Stromal cell of bone marrow (primary cell): ENCODE measurements around the gene FBXO8.

Experiments used
- DNase-seq: peaks from one replicate; pipeline ENCODE4 v3.0.0-alpha.2; 2012; ENCODE audit warnings: low read depth

The FBXO8 gene

DNA sequence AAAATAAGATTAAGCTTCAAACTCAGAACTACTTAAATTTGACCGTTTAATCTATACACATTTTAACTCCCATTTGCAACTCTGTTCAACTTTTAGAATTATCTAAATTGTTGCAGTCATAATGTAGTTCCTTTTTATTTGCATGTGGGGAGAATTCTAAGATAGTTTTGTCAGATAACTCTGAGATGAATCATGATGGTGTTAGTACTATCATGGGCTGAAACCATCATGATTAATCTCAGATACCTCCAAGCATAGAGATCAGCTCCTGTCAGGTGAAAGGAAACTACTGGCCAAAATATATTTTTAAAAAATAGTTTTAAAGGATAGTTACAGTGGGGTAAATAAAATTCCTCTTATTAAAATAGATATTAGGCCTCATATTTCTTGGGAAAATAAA is 39.0 kb downstream of the FBXO8 start:
- DNase-seq, result no peak

DNA sequence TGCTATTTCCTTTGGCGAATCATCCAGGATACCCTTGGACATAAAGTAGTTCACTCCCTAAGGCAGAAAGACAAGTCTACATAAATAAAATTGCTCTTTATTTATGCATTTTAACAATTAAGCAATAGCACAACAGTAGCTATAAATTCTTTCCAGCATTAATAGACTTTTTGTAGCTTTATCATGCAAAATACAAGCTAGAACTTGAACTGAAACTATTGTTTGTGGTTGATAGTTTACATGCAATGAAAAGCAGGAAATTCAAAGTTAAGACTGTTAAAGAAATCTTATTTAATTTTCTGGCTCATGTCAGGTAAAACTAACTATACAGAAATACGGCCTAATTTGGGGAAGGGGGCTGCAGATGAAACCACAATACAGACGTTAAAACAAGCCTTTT is 42.3 kb downstream of the FBXO8 start:
- no peak for DNase-seq

DNA sequence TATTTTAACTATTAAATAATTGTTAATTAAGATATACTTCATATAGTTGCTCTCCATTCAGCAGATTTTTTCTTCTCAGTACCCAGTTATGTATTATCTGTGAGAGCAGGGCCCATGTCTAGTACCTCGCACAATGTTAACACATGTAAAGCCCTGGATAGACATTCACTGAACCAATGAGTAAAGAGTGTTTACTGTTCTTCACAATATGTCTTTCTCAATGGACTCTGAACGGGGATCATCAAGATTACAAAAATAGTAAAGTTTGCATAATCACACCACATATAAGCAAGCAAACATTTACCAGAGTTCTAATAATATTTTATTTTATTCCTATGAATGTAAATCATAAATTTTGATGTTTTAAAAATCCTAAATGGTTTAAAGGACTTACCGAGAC is 47.1 kb downstream of the FBXO8 start:
- no peak for DNase-seq

DNA sequence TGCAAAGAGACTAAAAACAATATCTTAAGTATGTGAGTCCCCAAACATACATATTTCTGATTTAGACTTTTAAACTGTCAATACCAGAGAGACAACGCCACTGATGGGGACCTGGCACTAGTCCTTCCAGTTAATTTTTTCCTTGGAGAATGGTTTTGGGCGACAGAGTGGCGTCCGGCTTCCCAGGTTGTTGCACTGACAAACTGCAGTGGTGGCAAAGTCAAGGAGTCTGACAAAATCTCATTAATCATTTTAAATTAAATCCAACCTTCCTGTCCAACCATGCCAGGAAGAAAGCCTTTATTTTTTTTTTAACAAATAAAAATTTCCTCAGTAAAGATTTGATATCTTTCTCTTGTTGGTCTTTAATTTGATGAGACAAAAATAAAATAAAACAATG is 52.8 kb downstream of the FBXO8 start:
- no peak for DNase-seq

DNA sequence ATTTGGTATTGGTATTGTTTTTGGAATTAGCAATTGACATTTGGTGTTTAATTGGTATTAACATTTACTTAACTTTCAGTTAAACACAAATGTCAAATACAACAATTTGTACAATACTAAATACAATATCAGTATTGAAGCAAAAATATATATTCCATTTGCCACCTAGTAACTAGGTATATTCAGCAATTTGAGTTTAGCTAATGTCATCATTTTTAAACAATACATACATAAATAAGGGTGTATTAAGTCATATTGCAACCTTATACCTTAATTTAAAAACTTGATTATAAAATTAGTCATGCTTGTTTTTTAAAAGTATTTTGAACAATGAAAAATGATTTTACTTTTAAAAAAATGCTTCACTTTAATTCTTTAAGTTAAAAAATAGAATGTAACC is 53.3 kb downstream of the FBXO8 start:
- DNase-seq, result no peak

DNA sequence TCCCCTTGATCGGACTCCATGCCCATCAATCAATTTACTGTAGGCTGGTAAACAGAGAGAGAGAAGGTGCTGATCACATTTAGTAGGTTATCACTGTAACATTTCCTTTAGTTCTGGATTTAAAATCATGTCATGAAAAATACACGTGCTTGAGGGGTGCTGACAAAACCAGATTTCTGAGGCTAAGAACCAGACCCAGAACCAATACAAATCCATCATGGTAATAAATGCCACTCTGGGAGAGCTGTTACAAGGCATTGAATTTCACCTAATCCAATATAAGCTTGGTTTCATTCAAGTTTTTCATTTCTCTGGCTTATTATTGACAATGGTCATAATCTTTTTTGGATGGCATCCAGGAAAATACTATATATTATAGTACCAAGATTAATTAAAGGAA is 54.5 kb downstream of the FBXO8 start:
- DNase-seq, result no peak

DNA sequence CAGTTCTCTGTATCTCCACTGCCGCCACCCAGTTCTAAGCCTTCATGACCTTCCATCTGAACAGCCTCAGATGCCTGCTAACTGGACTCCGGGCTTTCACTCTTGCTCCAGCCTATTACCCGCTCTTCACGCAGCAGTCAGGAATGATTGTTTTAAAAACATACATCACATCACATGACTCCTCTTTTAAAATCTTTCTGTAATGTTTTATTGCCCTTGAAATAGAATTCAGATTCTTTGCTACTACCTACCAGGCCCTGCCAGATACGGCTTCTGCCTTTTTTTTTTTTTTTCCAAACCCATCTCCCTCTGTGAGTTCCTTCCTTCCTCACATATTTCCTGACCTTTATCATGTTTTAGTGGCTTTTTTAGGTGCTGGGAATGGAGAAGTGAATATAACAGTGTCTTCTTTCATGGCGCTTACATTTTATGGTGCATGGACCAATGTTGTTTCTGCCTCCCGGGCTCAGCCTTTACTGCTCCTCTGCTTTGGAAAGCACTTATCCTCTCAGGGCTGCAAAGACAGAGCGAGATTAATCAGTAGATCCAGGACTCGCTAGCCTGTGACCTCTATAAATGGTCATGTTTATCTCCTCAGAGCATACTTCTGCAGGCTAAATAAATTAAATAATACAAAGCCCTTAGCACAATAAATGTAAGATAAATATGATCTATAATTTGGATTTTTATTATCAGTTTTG is 58.0 kb downstream of the FBXO8 start:
- no peak for DNase-seq

DNA sequence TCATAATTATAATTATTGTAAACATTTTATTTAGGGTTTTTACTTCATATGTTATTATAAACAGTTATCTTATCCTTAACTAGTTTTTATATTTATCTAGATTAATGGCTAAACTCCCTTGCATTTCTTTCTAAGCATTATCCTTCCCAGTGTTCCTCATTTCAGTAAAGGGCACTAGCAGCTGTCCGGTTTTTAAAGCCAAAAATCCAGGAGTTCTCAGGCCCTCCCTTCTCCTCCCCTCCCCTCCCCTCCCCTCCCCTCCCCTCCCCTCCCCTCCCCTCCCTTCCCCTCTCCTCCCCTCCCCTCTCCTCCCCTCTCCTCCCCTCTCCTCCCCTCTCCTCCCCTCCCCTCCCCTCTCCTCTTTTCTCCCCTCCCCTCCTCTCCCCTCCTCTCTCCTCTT is 58.9 kb downstream of the FBXO8 start:
- DNase-seq, result no peak

DNA sequence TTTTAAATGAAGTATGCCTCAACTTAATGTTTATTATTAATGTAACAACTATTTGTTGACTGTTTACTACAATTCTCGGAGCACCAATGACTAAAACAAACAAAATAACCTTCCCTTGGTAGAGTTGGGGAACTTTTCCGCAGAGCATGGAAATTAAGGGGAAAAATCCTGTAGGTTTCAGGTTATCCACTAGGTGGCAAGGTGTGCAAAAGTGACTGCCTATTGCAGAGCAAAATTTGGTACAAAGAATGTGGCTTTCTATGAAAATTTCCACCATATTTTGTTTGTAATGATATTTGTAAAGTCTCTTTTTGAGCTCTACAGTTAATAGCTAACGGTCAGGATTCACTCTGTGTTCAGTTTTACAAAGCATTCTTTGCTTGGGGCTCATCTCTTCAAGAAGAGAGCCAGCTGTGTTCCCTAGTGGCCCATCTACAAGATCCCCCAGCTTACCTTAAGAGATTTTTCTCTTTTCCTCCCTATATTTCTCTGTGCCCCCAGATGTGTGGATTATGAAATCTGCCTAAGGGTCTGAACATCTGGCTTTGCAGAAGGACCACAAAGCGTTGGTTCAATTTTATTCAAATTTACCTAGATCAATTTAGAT is 61.1 kb downstream of the FBXO8 start:
- DNase-seq, result no peak

DNA sequence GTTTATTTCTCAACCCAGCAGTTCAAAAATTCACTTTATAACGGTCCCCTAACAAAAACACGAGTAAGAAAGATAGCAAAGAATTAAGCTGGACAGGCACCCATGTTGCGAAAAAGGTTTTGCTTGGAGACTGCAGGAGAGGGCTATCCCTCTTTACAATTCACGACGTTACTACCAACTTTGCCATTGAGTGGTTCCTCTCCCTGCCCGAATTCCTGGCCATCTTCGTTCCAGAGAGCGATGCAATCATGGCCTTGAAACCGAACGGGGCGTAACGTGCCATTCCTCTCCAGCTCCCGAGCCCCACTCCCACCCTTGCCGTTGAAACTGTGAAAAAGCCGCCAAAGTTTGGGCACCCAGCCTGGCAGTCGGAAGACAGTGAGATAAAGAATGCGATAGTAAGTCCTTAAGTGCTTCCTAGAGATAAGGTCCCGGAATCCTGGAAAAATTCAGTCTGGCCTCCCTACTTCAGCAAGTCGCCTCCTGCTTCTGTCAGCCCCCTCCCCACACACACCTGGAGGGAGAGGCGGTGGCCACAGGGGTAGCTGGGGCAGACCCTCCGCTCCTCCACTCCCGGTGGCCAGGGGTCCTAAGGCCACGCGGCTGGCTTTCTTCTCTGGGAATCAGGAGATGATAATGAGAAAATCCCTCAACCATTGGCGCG is 65.2 kb downstream of the FBXO8 start:
- DNase-seq, result no peak

DNA sequence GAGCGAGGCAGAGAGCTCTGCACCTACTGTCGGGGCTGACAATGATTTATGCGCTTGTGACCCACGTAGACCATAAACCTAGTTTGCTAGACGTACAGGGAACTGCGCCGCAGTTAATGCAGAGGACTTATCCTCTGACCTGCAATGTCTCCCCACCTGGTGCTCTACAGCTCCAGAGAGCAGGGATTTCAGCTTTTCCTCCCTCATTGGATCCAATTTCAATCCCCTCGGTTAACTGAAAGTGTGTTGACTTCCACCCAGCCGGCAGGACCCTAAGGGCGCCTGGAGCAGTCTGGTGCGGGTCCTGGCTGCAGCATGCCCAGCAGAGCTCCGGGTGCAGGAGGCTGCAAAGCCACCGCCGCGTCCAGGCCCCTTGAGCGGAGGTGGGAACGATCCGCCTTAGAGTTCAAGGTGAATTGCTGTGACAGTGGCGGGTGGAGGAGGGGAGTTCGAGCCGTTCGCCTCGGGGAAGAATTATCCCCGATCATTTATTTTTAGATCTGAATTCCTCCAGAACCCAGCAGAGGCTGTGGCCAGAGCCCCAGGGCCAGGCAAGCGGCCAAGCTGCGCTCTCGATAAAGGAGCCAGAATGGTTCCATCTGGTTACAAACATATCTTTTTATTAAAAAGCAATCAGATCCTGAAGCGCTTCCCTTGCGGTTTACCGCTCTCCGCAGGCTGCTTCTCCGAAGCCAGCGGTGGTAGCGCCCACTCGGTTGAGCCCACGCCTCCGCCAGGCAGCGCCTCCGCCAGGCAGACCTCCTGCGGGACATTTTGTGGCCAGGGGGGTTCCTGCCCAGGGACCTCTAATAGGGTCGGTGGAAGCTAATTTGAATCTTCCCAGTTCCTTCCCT is 66.0 kb downstream of the FBXO8 start:
- DNase-seq, result no peak

DNA sequence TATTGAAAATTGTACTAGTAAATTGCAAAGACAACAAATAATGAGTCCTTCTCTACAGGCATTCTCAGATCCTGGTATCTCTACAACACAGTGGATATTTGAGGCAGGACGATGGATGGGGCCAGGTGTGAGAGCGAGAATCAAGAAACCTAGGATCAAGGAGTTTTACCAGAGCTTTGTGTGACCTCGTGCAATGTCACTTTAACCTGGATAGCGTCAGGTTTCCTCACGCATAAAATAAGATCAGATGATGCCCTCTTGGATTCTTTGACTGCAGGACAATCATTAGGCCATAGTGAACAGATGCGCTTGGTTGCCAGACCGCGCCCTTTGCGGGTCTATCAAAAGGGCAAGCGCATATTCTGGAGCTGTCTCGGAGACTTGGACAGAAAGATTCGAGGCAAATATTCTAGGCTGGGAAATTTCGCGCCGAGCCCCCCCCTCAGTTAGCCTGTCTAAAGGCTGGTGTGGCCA is 66.6 kb downstream of the FBXO8 start:
- DNase-seq, result no peak

DNA sequence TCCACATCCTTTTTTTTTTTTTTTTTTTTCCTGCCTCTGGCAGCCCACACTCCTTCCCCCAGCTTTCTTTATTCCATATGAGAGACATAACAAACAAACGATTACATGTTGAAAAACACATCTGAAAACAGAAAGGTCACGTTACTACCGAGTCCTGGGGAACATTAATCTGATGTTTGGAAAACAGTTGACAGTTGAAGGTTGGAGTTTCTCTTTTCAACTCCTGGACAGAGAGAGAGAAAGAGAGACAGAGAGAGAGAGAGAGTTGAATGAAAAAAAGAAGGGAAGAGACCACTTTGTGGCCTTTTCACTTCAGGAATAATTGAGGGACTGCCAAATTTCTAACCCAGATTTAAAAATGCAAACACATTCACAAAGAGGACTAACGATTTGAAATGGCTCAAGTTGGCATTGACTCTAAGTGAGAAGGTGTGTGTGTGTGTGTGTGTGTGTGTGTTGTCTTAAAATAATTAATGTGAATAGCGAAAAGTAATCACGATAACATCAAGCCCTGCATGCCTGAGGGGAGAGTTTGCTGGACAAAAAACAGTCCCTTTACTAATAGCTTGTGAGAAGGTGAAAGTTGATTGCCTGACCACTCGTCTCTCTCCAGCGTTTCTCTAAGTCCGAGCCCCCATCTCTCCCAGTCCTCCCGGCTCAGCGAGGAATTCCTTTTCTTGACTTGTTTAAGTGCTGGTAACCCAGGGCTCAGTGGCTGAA is 67.3 kb downstream of the FBXO8 start:
- no peak for DNase-seq

DNA sequence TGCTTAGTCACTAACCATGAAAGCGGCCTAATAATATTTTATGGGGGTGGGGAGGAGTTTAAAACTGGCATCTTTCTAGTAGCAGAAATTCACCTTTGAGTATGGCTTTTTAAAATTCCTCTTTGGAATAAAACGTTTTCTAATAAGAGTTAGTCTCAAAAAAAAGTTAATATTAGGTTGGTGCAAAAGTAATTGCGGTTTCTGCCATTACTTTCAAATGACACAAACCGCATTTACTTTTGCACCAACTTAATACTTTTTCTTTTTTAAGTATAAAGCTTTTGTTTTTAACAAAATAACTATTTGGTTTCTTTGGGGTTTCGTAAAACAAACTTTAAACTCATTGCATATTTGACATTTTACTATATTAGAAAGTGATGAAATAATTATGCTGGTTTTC is 68.4 kb downstream of the FBXO8 start:
- DNase-seq, result no peak

DNA sequence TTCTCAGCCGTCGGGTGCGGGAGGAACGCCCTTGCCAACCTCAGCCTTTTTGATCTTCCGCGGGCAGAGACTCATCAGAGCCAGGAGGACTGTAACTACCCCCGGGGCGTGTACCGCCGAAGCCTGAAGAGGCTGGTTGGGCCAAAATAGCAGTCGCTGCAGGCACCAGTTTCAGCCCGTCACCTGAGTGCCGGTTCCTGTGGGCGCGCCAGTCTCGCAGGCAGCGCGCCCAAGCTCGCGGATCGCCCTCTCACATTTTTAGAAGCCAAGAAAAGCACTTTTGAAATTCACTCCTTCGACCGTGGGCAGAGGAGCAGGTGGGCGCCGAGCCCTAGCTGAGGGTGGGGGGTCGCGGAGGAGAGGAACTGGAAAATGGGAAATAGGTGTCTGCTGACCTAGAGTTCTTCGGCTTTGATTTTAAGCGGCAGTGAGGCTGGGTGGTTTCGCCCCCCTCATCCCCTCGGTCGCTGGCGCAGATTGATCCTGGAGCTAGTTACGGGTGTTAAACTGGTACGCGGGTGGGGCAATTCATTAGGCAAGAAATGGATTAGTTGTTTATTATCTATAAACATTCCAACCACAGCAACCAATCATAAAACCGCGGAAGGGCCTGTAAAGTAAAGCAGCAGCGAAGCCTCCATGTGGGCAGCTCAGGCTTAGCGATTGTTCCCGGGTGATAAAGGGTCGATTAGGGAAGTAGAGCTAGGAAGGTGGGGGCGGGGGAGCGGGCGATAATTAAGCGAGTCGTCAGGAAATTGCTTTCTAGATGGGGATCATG is 69.2 kb downstream of the FBXO8 start:
- DNase-seq, result no peak

DNA sequence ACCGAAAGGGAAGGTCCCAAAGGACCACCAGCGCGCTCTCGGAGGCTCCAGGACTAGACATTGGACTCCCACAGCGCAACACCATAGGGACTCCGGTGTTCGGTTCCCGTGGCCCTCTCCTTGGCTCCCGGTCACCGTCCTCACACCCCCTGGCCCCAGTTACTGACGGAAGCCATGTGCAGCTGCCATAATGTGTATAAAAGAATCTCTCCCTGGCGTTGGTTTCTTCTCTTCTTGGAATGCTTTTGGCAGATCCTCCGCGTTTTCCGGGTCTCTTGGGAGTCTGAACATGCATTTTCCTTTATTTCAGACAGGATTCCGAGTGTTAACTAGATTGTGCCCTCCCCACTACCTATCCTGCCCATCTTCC is 69.8 kb downstream of the FBXO8 start:
- no peak for DNase-seq

DNA sequence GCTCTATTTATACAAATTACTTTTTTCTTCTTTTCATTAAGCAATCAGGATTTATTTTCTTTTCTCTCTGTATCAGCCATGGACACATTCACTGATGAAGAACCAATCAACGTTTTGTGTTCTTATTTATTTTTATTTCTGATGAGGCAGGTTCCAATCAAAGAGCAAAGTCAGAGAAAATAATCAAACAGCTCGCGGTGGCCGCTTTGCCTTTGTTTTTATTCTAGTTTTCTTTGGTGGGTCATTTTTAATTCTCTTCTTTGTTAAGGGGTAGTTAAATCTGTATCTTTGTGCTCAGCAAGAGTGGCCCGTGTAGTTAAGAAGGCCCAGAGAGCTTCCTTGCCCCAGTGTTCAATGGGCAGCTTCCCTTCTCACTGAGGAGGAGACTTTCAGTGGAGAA is 71.4 kb downstream of the FBXO8 start:
- DNase-seq, result no peak

DNA sequence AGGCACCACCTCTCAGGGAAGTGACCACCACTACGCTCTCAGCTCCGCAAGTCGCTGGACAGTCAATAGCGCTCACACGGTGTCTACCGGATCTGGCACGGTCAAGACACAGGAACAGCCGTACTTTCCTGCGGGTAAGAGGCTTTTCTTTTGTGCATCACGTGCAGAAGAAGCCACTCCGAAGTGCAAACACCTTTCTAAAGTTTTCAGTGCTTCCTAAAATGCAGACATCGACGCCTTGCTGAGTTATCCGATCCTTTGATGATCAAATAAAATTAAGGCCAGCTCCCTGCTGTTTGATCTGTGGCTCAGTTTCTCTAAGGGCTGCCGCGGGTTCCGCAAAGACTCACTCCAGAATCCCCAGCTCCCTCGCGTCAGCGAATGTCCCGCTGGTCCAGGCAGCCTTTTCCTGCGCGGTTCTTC is 71.8 kb downstream of the FBXO8 start:
- no peak for DNase-seq

DNA sequence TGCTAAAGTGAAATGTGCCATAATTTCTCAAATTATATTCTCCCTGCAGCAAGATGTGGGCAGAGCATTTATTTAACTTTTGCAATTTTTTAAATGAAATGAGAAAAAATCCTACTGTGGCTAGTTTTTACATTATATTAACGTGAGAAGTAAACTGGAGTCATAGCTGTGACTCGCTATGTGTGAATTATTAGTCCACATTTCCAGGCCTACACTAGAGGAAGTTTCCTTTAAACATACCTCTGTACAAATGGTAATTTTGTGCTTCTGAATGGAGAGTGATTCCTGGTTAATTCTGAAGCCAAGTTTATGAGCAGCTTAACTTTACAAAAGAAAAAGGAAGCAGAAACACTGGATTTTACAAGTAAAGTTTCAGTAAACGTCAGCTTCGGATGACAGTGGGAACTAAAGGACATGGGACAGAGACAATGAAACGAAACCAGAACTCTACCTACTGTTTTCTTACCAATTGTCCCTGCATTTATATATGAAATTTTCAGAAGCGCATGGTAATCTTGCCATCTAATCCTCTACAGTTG is 72.4 kb downstream of the FBXO8 start:
- no peak for DNase-seq

DNA sequence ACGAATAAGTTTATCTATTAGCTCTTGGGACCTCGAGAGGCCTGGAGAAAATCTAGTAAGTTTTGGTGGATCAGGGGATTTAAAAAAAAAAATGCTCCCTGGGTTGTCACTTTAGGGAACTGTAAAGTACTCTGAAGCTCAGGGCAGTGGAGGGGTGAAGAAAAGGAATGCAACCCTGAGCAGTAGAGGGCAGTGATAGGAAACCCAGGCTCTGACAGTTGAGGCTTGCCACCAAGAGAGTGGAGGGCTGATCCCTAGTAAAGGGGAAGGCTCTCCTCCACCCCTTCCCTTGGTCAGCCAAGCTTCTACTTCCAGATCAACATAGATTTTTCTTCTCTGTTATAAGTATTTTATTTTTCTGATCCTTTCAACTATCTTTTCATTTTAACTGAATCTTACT is 73.1 kb downstream of the FBXO8 start:
- no peak for DNase-seq

DNA sequence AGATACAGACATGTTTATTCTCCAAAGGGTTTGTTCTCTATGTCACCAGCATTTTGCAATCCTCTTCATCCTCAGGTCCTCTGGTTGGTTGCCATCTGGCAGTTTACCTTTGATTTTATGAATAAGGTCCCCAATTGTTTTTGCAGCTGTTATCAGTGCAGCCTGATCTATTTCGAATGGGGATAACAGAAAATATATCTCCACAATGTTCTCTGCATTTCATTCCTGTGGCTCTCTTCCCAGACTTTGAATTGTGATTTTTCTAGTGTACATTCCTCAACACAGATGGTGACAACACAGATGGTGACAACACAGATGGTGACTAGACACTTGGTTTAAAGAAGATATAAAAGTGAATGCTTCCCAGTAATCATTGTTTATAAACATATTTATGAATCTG is 74.1 kb downstream of the FBXO8 start:
- DNase-seq, result no peak
